Measurements from ENCODE around the gene REP15. TPM values are rescaled to one million over a fixed set of nuclear protein-coding genes. Genes with fewer than 3 reads are reported as not detected.

Gene REP15
- total RNA-seq = 3.5 and 4.0 TPM in 2 replicates

DNA sequence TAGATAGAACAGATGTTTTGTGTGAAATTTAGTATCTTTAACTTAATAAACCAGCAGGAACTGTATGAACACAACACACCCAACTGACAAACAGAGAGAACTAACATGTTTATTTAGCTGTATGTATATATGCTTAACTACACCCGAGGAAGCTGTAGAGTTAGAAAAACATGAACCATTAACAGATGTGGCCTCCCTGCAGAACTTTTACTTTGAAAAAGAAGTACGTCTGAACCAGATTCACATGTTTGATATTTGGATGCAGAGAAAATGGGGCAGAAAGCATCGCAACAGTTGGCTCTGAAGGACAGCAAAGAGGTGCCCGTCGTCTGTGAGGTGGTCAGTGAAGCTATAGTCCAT lies at the start of gene REP15:
Gene REP15 (plus strand): TSS at position 155 of the 360 bp plus-strand sequence. CDS start 116 bp downstream, at position 271.
- no peak within 1 kb of the TSS for H3K4me2 ChIP-seq (ENCODE audit: insufficient read depth, low read length)

DNA sequence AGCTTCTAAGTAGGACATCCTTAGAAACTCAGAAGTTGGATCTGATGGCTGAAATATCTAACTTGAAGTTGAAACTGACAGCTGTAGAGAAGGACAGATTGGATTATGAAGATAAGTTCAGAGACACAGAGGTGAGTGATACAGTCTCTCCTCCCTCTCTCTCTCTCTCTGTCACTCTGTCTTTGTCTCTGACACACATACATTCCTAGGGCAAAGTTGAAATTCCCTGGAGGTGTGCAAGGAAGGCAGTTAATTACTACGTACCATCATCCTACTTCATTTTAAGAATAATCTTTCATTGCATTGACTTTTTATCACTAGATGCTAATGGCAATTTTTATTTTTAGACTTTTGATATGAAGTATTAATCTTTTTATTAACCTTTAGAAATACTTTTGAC lies 46.2 kb upstream of the REP15 start:
- no peaks in the 10 kb centered on the region for H3K27me3 ChIP-seq (ENCODE audit: insufficient read depth, low read length)
- no peak overlapping the region for H3K4me2 ChIP-seq (ENCODE audit: insufficient read depth, low read length)
- H3K79me2 ChIP-seq (ENCODE audit: insufficient read depth, low read length) = peaks cover 4% of the 10 kb centered on the region
- H4K20me1 ChIP-seq (ENCODE audit: insufficient read depth, low read length) = no peaks in the 10 kb centered on the region
- no peak for DNase-seq (ENCODE audit: insufficient read length, low spot score, missing footprints)
- H3K27ac ChIP-seq (ENCODE audit: low read depth, low read length) = no peak overlapping the region
- no peaks in the 10 kb centered on the region for H3K4me1 ChIP-seq (ENCODE audit: insufficient read depth, low read length)
- H2AFZ ChIP-seq (ENCODE audit: low read length) = no peak overlapping the region
- H3K9me3 ChIP-seq (ENCODE audit: low read depth, low read length) = no peaks in the 10 kb centered on the region
- H3K36me3 ChIP-seq (ENCODE audit: insufficient read depth, low read length) = peaks cover 51% of the 10 kb centered on the region
- no peak for TF ChIP-seq CTCF (IDR thresholded peaks at IDR 0.05; ENCODE audit: extremely low read depth, low read depth, low read length)
- no peak overlapping the region for H3K4me3 ChIP-seq (ENCODE audit: insufficient read depth, low read length)

More for the DNA sequence above, at the start of gene REP15:
- Histone ChIP-seq H3K27ac (ENCODE audit: low read depth, low read length) (no peak within 1 kb of the TSS), H3K9me3 (ENCODE audit: low read depth, low read length) (no peaks in the 10 kb centered on the region), H3K27me3 (ENCODE audit: insufficient read depth, low read length) (no peaks in the 10 kb centered on the region), H3K4me3 (ENCODE audit: insufficient read depth, low read length) (no peak within 1 kb of the TSS), H3K4me1 (ENCODE audit: insufficient read depth, low read length) (no peaks in the 10 kb centered on the region), H4K20me1 (ENCODE audit: insufficient read depth, low read length) (no peaks in the 10 kb centered on the region), H3K36me3 (ENCODE audit: insufficient read depth, low read length) (peaks cover 58% of the 10 kb centered on the region), H2AFZ (ENCODE audit: low read length) (no peak within 1 kb of the TSS), H3K79me2 (ENCODE audit: insufficient read depth, low read length) (no peaks in the 10 kb centered on the region)
- no peak for TF ChIP-seq CTCF (IDR thresholded peaks at IDR 0.05; ENCODE audit: extremely low read depth, low read depth, low read length)
- DNase-seq (ENCODE audit: insufficient read length, low spot score, missing footprints) = no peak

DNA sequence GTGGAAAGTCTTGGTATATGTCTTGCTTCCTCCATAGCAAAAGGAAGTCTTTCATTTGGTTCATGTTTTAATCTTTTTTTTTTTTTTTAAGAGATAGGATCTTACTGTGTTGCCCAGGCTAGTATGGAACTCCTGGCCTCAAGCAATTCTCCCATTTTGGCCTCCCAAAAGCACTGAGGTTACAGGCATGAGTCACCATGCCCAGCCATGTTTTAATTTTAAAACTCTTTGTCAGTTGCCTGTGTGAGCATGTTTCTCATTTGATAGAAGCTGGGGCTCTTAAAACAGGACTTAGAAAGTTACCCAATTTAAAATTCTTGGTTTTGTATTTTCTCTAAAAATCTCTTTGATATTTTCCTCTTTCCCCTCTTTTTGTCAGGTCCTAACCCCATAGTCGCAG lies 45.0 kb upstream of the REP15 start:
- Histone ChIP-seq H2AFZ (ENCODE audit: low read length) (no peak overlapping the region), H3K4me1 (ENCODE audit: insufficient read depth, low read length) (peaks cover under 1% of the 10 kb centered on the region), H3K27me3 (ENCODE audit: insufficient read depth, low read length) (no peaks in the 10 kb centered on the region), H4K20me1 (ENCODE audit: insufficient read depth, low read length) (no peaks in the 10 kb centered on the region), H3K4me2 (ENCODE audit: insufficient read depth, low read length) (no peak overlapping the region), H3K4me3 (ENCODE audit: insufficient read depth, low read length) (no peak overlapping the region), H3K79me2 (ENCODE audit: insufficient read depth, low read length) (no peaks in the 10 kb centered on the region), H3K27ac (ENCODE audit: low read depth, low read length) (peak overlapping the region; percentile 23), H3K36me3 (ENCODE audit: insufficient read depth, low read length) (peaks cover 52% of the 10 kb centered on the region), H3K9me3 (ENCODE audit: low read depth, low read length) (no peaks in the 10 kb centered on the region)
- no peak for DNase-seq (ENCODE audit: insufficient read length, low spot score, missing footprints)
- TF ChIP-seq CTCF (IDR thresholded peaks at IDR 0.05; ENCODE audit: extremely low read depth, low read depth, low read length) = no peak

- peaks cover 53% of the 10 kb centered on the region for H3K36me3 ChIP-seq (ENCODE audit: insufficient read depth, low read length)
- no peak overlapping the region for H3K27ac ChIP-seq (ENCODE audit: low read depth, low read length)
- H3K9me3 ChIP-seq (ENCODE audit: low read depth, low read length) = no peaks in the 10 kb centered on the region
- no peak overlapping the region for H2AFZ ChIP-seq (ENCODE audit: low read length)
- H3K4me1 ChIP-seq (ENCODE audit: insufficient read depth, low read length) = peaks cover 10% of the 10 kb centered on the region
- H4K20me1 ChIP-seq (ENCODE audit: insufficient read depth, low read length) = no peaks in the 10 kb centered on the region
- no peaks in the 10 kb centered on the region for H3K79me2 ChIP-seq (ENCODE audit: insufficient read depth, low read length)
- TF ChIP-seq CTCF (IDR thresholded peaks at IDR 0.05; ENCODE audit: extremely low read depth, low read depth, low read length) = peak; percentile 91
- peak; percentile 74 for DNase-seq (ENCODE audit: insufficient read length, low spot score, missing footprints)
- H3K4me2 ChIP-seq (ENCODE audit: insufficient read depth, low read length) = no peak overlapping the region
- H3K27me3 ChIP-seq (ENCODE audit: insufficient read depth, low read length) = no peaks in the 10 kb centered on the region
- H3K4me3 ChIP-seq (ENCODE audit: insufficient read depth, low read length) = no peak overlapping the region
These were observed 44.0 kb upstream of the REP15 start for GRCh38 chr12:27652174-27652763.

Data from osteoblast (primary cell).